AG10803 (cell line): ENCODE results near the gene CD226.
"Not testable (repeated sequence)": the region's sequence is repeated elsewhere in the genome, so short reads cannot be mapped to it uniquely, and the experiment has no call there.

ENCODE experiments used
- DNase-seq: peaks from one replicate; pipeline ENCODE4 v3.0.0; 2010; ENCODE audit warnings: low read depth
- H3K4me3 ChIP-seq: 2 replicates; pipeline ENCODE4 v1.5.1; 2011; ENCODE audit warnings: mild to moderate bottlenecking, low read length, control low read depth
- CTCF ChIP-seq: conservative IDR thresholded peaks from 2 replicates; pipeline ENCODE4 v1.5.1; 2011; ENCODE audit warnings: mild to moderate bottlenecking, low read length, control low read depth, inconsistent platforms

The CD226 gene

GRCh38 chr18:69865776-69866175 is 81.9 kb downstream of the CD226 start:
- TF ChIP-seq CTCF: no peak
- peak; percentile 83 for DNase-seq
- H3K4me3 ChIP-seq: no peak overlapping the region

- H3K4me3 ChIP-seq, DNase-seq: not testable (repeated sequence)
Measured at GRCh38 chr18:69864802-69865201, 82.9 kb downstream of the CD226 start.

- H3K4me3 ChIP-seq: no peak overlapping the region
- TF ChIP-seq CTCF: no peak
- DNase-seq: no peak
Measured at GRCh38 chr18:69858897-69859296, 88.8 kb downstream of the CD226 start.

GRCh38 chr18:69854455-69854854 is 93.2 kb downstream of the CD226 start:
- TF ChIP-seq CTCF: no peak
- no peak overlapping the region for H3K4me3 ChIP-seq
- no peak for DNase-seq

GRCh38 chr18:69853051-69853450 is 94.6 kb downstream of the CD226 start:
- no peak for TF ChIP-seq CTCF
- no peak for DNase-seq
- H3K4me3 ChIP-seq: no peak overlapping the region

GRCh38 chr18:69845593-69846506 is 101.8 kb downstream of the CD226 start:
- peak; percentile 6 for DNase-seq
- no peak for TF ChIP-seq CTCF
- no peak overlapping the region for H3K4me3 ChIP-seq

GRCh38 chr18:69844656-69845055 is 103.0 kb downstream of the CD226 start:
- no peak overlapping the region for H3K4me3 ChIP-seq
- DNase-seq: no peak
- no peak for TF ChIP-seq CTCF
